ENCODE data around the gene CDC23.
"Not testable (repeated sequence)": the region's sequence is repeated elsewhere in the genome, so short reads cannot be mapped to it uniquely, and the experiment has no call there.

Gene CDC23

DNA sequence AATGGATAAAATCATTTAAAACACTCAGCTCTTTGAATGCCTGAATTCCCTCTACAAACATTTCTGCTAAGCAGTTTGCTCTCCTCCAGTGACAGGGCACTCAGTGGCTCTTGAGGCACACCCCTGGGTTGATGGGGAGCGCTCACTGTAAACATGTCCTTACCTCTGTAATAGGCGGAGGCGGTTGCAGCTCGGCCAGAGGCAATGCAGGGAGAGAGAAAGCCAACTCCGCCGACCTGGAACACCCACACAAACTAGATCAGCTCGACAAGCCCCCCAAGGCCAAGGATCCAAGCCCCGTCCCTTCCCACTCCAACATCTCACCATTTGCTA is 329 bp downstream of the CDC23 start:
- DNase-seq = no peak

DNA sequence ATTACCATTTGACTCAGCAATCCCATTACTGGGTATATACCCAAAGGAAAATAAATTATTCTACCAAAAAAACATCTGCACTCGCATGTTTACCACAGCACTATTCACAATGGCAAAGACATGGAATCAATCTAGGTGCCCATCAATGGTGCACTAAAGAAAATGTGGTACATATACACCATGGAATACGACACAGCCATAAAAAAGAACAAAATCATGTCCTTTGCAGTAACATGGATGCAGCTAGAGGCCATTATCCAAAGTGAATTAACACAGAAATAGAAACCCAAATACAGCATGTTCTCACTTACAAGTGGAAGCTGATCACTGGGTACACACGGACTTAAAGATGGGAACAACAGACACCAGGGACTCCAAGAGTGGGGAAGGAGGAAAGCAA is 2.1 kb downstream of the CDC23 start:
- DNase-seq = no peak

DNA sequence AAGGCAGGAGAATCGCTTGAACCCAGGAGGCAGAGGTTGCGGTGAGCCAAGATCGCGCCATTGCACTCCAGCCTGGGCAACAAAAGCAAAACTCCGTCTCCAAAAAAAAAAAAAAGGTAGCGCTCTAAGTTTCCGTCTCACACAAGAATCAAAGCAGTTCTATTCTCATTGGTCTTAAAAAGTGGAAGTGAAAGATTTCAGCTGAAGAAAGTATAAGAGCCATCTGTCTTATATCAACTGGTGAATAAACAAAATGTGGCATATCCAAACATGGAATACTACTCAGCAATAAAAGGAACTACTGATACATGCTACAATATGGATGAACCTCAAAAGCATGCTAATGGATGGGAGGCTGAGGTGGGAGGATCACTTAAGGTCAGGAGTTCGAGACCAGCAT is 19.3 kb downstream of the CDC23 start:
- DNase-seq = not testable (repeated sequence)

DNA sequence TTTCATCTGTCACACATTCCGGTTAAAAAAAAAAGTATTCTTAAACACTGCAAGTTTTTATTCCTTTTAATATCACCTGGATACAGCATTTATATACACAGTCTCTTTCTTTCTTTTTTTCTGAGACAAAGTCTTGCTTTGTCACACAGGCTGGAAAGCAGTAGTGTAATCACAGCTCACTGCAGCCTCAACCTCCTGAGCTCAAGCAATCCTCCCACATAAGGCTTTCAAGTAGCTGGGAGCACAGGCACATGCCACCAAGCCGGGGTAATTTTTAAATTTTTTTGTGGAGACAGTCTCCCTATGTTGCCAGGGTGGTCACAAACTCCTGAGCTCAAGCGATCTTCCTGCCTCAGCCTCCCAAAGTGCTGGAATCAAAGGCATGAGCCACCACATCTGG is 20.3 kb downstream of the CDC23 start:
- DNase-seq = no peak

DNA sequence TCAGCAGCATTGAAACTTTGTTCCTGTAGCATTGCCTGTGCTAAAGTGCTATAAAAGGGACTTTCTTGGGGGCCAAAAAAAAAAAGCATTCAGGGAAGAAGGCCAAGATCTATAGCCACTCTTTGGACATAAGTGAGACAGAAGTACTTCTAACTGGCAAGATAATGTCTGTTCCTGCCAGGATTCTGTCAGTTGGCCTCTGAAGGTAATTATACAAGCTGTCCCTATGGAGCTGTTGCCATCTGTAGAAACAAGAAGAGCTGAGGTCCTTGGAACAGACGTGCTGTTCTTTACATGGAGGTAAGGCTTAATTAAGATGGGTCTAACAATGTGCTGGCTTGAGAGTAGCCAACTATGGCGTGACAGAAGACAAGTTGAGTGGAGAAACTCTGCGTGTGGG is 24.5 kb downstream of the CDC23 start:
- DNase-seq = no peak

DNA sequence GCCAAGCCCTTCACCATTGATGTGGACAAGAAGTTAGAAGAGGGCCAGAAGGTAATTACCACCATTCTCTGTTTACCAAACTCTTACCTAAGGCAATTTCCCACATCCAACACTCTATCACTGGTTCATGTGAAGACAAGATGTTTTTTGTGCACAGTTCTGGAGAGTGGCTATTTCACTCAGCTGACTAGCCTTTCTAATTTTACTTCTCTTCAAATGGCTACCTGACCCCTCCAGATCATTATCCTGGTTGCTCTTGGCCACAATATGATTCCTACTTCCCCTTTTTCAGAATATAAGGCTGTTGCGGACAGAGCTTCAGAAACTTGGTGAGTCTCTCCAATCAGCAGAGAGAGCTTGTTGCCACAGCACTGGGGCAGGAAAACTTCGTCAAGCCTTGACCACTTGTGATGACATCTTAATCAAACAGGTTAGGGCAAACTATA is 27.1 kb downstream of the CDC23 start:
- DNase-seq = no peak

DNA sequence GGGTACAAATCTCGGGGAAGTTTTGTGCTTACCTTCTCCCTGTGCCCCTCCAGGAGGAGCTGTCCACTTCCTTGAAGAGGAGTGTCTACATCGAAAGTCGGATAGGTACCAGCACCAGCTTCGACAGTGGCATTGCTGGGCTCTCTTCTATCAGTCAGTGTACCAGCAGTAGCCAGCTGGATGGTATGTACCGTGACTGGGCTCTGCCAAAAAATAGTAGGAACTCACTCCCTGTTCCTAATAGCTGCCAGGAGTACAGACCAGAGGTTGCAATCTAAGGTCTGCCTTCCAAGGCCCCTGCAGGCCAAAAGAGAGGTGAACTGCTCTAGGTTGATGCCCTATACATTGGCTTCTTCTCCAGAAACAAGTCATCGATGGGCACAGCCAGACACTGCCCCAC is 30.3 kb downstream of the CDC23 start:
- DNase-seq = no peak

DNA sequence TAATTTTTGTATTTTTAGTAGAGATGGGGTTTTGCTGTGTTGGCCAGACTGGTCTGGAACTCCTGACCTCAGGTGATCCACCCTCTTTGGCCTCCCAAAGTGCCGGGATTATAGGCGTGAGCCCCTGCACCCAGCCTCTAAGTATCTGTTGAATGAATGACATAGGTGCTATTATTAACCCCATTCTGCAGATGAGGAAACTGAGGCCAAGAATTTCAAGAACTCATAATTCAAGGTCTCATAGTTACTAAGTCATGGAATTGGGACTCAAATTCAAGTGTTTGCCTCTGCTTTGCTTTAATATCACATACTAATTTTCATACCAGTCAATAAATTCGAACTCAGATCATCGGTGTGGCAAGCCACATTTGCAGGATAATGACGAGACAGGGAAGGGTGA is 32.3 kb downstream of the CDC23 start:
- no peak for DNase-seq

GRCh38 chr5:138180183-138180782 is 32.8 kb downstream of the CDC23 start:
- no peak for DNase-seq

GRCh38 chr5:138179277-138179857 is 33.8 kb downstream of the CDC23 start:
- DNase-seq = no peak

GRCh38 chr5:138178516-138179276 is 34.4 kb downstream of the CDC23 start, which contains the start of the genes BRD8 and KIF20A:
Gene BRD8, minus strand, starts transcription at chr5:138178630. Its CDS starts 16 bp downstream, at chr5:138178614.
Gene KIF20A, plus strand, starts transcription at chr5:138179112. Its CDS starts 569 bp downstream, at chr5:138179681.
- DNase-seq = peak; percentile 90

GRCh38 chr5:138177941-138178515 is 35.1 kb downstream of the CDC23 start:
- peak; percentile 30 for DNase-seq

DNA sequence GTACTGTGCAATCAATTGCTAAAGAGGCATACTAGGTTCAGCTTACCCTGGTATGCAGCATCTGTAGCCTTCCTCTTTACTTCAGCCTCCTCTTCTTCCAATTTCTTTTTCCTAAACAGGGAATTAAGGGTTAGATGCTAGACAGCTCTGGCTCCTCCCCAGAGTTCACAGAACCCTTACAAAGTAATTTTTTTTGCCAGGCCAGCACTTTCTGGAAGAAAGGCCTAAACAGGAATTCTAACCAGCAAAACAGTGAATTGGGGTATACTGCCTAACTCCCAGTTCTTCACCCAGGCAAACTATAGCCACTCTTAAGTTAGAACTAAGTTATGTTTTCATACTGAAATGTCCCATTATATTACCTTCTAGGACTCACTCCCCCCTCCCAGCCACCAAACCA is 42.8 kb downstream of the CDC23 start:
- no peak for DNase-seq

GRCh38 chr5:138169124-138169523 is 44.0 kb downstream of the CDC23 start:
- no peak for DNase-seq

DNA sequence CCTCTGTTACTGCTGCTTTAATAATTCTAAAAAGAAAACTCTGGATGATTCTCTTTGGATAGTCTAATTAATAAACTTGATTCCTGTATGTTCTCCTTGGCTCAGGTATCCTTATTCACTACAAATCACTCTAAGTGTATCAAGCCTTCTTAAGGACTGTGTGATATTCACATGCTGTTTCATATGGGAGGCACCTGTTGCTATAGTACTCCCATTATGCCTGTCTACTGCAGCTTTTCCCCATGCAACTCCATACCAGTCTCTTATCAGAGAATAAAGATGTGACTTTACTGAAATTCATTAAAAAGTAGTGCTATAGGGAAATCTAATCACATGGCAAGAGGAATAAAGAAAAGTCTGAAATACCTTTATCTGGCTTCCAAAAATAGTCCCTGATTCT is 49.4 kb downstream of the CDC23 start:
- no peak for DNase-seq

GRCh38 chr5:138160706-138161105 is 52.4 kb downstream of the CDC23 start:
- DNase-seq = no peak

DNA sequence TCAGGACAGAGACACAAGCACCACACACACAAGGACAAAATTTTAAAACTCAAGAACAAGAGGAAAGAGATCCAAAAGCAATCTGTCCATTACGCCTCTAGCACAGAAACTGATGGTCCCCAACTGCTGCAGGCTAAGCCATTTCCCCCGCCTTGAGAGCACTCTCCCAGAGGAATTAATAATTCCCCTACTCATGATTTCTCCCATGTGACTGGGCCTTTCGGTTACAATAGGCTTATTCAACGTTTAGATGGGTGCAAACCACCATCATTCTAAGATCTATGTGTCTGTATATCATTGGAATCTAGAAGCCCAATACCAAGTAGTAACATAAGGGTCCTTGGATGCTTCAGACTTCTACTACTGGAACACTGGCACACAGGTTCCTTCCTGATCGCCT is 53.5 kb downstream of the CDC23 start:
- DNase-seq = no peak

DNA sequence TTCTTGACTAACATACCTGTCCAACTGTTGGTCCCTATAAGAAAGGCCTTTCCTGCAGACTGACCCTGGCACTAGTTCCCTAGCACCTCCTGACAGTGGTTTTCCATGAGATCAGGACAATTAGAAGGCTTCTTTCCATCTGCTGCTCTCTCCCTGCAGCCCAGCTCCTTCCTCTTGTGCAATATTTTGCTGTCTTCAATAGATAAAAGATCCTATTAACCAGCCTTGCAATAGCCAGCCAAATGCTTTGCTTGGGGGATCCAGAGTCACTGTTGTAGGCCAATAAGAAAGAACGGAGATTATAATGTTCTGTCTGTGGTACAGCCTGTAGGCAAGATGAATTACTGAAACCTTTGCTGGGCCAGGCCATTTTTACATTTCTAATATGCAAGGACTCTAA is 55.5 kb downstream of the CDC23 start:
- no peak for DNase-seq

DNA sequence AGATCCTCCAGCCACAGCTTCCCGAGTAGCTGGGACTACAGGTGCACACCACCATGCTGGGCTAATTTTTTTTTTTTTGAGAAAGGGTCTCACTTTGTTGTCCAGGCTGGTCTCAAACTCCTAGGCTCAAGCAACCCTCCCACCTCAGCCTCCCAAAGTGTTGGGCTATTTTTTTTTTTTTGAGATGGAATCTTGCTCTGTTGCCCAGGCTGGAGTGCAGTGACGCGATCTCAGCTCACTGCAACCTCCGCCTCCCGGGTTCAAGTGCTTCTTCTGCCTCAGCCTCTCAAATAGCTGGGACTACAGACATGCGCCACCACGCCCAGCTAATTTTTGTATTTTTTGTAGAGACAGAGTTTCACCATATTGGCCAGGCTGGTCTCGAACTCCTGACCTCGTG is 57.1 kb downstream of the CDC23 start:
- not testable (repeated sequence) for DNase-seq

DNA sequence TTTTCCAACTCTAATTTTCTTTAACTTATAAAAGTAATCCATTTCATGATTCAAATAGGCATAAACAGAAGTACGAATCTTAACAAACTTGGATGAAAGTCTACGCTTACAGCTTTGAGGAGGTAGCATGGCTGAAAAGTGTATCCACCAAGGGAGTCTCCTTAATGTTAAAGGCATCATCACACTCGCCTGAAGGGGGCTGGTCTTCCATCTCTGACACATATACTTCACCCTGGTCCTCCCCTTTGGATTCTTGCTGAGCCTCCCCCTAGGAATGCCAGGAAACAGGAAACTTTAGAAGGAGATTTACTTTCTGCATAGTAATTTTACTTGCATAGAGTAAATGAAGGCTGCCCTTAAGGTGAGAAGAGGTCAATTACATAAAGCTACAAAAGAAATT is 63.6 kb downstream of the CDC23 start:
- no peak for DNase-seq

DNA sequence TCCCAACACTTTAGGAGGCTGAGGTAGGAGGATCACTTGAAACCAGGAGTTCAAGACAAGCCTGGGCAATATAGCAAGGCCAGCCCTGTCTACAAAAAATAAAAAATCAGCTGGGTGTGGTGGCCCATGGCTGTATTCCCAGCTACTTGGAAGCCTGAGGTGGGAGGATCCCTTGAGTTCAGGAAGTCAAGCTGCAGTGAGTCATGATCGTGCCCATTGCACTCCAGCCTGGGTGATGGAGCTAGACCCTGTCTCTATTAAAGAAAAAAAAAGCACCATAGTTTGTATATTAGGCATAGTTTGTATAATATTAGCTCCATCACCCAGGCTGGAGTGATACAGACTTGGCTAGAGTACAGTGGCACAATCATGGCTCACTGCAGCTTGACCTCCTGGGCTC is 64.3 kb downstream of the CDC23 start:
- no peak for DNase-seq

DNA sequence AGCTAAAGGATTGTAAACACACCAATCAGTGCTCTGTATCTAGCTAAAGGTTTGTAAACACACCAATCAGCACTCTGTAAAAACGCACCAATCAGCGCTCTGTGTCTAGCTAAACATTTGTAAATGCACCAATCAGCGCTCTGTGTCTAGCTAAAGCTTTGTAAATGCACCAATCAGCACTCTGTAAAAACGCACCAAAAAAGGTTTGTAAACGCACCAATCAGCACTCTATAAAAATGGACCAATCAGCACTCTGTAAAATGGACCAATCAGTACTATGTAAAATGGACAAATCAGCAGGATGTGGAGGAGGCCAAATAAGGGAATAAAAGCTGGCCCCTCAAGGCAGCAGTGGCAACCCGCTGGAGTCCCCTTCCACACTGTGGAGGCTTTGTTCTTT is 69.5 kb downstream of the CDC23 start:
- DNase-seq = not testable (repeated sequence)

DNA sequence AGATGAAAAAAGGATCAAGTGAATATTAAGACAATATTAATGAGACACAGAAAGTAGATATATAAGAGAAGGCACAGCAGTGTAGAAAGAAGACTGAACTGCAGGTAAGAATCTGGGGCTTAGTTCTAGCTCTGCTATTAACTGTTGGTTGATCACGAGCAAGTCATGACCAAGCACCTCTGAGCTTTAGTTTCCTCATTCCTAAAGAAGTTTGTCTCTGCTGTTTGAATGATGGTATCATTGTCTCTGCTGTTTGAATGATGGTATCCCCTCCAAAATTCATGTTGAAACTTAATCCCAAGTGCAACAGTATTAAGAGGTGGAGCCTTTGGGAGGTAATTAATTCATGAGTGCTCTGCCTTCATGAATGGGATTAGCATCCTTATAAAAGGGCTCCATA is 71.4 kb downstream of the CDC23 start:
- DNase-seq = no peak

- no peak for DNase-seq
Measured at GRCh38 chr5:138140268-138140667, 72.9 kb downstream of the CDC23 start.
